ENCODE results near the gene SLC25A51. TPM values are rescaled to one million over a fixed set of nuclear protein-coding genes. Genes with fewer than 3 reads are reported as not detected.

SLC25A51 gene
- total RNA-seq, 2 donors from 2014 or later, result 15.8 to 17.2 TPM

GRCh38 chr9:37928552-37929430 is 24.9 kb upstream of the SLC25A51 start:
- peaks cover 34% of the 10 kb centered on the region for H3K36me3 ChIP-seq (ENCODE audit: control insufficient read depth, insufficient read depth, low read length)
- peaks cover 12% of the 10 kb centered on the region for H3K4me1 ChIP-seq (ENCODE audit: control insufficient read depth, insufficient read depth, low read length)
- Mint-ChIP-seq H3K4me3 (no peak overlapping the region), H3K27ac (peak overlapping the region; percentile 17), H3K27me3 (ENCODE audit: insufficient read depth) (no peaks in the 10 kb centered on the region), H3K36me3 (ENCODE audit: low read depth) (peaks cover 31% of the 10 kb centered on the region), H3K9me3 (no peaks in the 10 kb centered on the region), H3K4me1 (peaks cover 22% of the 10 kb centered on the region)
- H3K27me3 ChIP-seq (ENCODE audit: control insufficient read depth, insufficient read depth, low read length, poor library complexity, severe bottlenecking), result no peaks in the 10 kb centered on the region
- no peak for DNase-seq
- no peaks in the 10 kb centered on the region for H3K9me3 ChIP-seq (ENCODE audit: control insufficient read depth, low read length)
- H3K9ac ChIP-seq (ENCODE audit: extremely low read depth, low read length, poor library complexity, severe bottlenecking), result no peak overlapping the region
- H3K27ac ChIP-seq (ENCODE audit: low read depth, low read length), result no peak overlapping the region
- WGBS, 2 experiments (ENCODE audit: insufficient coverage in 1 of 2, insufficient read length in 1 of 2), result 92 to 95% methylated on average over 18 to 20 of the region's 20 CpGs
- no peak overlapping the region for H3K4me3 ChIP-seq (ENCODE audit: low read length)
- TF ChIP-seq CTCF (conservative IDR thresholded peaks at IDR 0.05), result no peak

GRCh38 chr9:37927601-37928551 is 23.9 kb upstream of the SLC25A51 start:
- no peak overlapping the region for H3K4me3 ChIP-seq (ENCODE audit: low read length)
- no peak overlapping the region for H3K4me3 Mint-ChIP-seq
- peaks cover 31% of the 10 kb centered on the region for H3K4me1 Mint-ChIP-seq
- no peak for DNase-seq
- no peaks in the 10 kb centered on the region for H3K27me3 ChIP-seq (ENCODE audit: control insufficient read depth, insufficient read depth, low read length, poor library complexity, severe bottlenecking)
- 91 to 92% methylated on average over 10 to 13 of the region's 13 CpGs for WGBS, 2 experiments (ENCODE audit: insufficient coverage in 1 of 2, insufficient read length in 1 of 2)
- H3K36me3 ChIP-seq (ENCODE audit: control insufficient read depth, insufficient read depth, low read length), result peaks cover 25% of the 10 kb centered on the region
- no peak overlapping the region for H3K27ac ChIP-seq (ENCODE audit: low read depth, low read length)
- no peak for TF ChIP-seq CTCF (conservative IDR thresholded peaks at IDR 0.05)
- H3K9me3 Mint-ChIP-seq, result no peaks in the 10 kb centered on the region
- H3K27ac Mint-ChIP-seq, result peak overlapping the region; percentile 17
- peaks cover 19% of the 10 kb centered on the region for H3K4me1 ChIP-seq (ENCODE audit: control insufficient read depth, insufficient read depth, low read length)
- H3K9me3 ChIP-seq (ENCODE audit: control insufficient read depth, low read length), result no peaks in the 10 kb centered on the region
- H3K36me3 Mint-ChIP-seq (ENCODE audit: low read depth), result peaks cover 27% of the 10 kb centered on the region
- no peaks in the 10 kb centered on the region for H3K27me3 Mint-ChIP-seq (ENCODE audit: insufficient read depth)
- no peak overlapping the region for H3K9ac ChIP-seq (ENCODE audit: extremely low read depth, low read length, poor library complexity, severe bottlenecking)

GRCh38 chr9:37927132-37927531 is 23.2 kb upstream of the SLC25A51 start:
- DNase-seq, result no peak
- Mint-ChIP-seq H3K4me1 (peaks cover 38% of the 10 kb centered on the region), H3K9me3 (no peaks in the 10 kb centered on the region), H3K36me3 (ENCODE audit: low read depth) (peaks cover 25% of the 10 kb centered on the region), H3K27me3 (ENCODE audit: insufficient read depth) (no peaks in the 10 kb centered on the region), H3K4me3 (no peak overlapping the region), H3K27ac (no peak overlapping the region)
- Histone ChIP-seq H3K27ac (ENCODE audit: low read depth, low read length) (no peak overlapping the region), H3K9me3 (ENCODE audit: control insufficient read depth, low read length) (no peaks in the 10 kb centered on the region), H3K36me3 (ENCODE audit: control insufficient read depth, insufficient read depth, low read length) (peaks cover 19% of the 10 kb centered on the region), H3K9ac (ENCODE audit: extremely low read depth, low read length, poor library complexity, severe bottlenecking) (no peak overlapping the region), H3K27me3 (ENCODE audit: control insufficient read depth, insufficient read depth, low read length, poor library complexity, severe bottlenecking) (no peaks in the 10 kb centered on the region), H3K4me3 (ENCODE audit: low read length) (no peak overlapping the region), H3K4me1 (ENCODE audit: control insufficient read depth, insufficient read depth, low read length) (peaks cover 26% of the 10 kb centered on the region)
- no peak for TF ChIP-seq CTCF (conservative IDR thresholded peaks at IDR 0.05)
- 94 to 96% methylated on average over 8 to 9 of the region's 9 CpGs for WGBS, 2 experiments (ENCODE audit: insufficient coverage in 1 of 2, insufficient read length in 1 of 2)
